NAMALWA (cell line): ENCODE measurements around the gene IL17RE.

Experiments used
- DNase-seq: peaks from one replicate; pipeline ENCODE4 v3.0.0-alpha.2; 2015; ENCODE audit warnings: low spot score

The IL17RE gene

DNA sequence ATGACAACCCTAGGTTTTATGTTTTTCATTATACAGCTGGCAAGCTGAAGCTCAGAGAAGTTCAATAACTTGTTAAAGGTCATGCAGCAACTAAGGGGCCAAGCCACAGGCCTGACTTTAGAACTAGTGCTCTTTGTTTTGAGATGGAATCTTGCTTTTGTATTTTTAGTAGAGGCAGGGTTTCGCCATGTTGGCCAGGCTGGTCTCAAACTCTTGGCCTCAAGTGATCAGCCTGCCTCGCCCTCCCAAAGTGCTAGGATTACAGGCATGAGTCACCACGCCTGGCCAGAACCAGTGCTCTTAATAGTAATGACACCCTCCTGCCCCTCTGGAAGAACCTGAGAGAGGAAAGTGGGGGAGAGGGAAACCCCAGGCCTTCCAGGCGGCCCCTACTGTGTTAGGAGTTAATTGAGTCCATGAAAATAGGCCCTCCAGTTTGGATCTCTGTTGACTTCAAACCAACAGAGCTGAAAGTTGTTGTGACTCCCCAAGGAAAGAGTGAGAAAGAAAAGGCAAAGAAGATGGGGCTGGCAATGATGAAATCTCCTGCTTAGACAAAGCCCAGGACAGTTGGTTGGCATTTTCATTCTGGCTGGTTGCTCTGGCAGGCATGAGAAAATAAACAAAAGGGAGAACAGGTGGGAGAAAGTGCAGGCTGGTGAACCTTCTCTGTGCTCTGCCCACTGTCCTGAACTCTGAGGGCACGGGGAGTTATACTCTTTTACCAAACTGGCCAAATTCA, 53.1 kb downstream of the IL17RE start:
- DNase-seq, result no peak

DNA sequence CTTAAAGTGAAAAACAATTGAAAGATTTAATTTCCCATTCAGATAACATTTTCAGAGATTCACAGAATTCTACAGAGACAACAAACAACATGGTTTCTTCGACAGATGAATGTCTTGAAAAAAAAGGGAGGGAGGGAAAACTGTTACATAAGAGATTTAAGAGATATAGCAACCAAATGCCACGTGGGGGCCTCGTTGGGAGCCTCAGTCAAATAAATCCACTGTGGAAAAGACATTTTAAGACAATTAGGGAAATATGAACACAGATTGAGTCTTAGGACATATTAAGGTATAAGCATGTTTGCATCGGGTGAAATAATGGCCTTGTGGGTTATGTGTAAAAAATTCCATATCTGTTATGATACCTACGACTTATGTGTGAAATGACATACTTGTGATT, 54.6 kb downstream of the IL17RE start:
- DNase-seq, result peak; percentile 19

DNA sequence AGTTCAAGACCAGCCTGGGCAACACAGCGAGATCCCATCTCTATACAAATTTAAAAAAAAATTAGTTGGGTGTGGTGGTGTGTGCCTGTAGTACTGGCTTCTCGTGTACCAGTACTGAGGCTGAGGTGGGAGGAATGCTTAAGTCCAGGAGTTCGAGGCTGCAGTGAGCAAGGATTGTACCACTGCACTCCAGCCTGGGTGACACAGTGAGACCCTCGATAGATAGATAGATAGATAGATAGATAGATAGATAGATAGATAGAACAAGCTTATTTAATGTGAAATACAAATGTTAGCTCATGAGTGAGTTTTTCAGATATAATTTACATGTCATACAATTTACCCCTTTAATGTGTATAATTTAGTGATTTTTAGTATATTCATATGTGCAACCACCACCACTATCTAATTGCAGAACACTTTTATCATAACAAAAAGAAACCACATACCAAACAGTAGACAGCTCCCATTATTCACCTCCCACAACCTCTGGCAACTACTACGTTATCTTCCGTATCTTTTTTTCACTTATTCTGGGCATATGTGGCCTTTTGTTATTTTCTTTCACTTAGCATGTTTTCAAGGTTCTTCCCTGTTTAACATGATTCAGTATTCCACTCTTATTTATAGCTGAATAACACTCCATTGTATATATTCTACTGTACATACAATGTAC, 62.7 kb downstream of the IL17RE start:
- DNase-seq, result no peak
